Body of pancreas (tissue), 4 donors: ENCODE data around the gene IGHMBP2.

Source experiments
- POLR2A ChIP-seq, 3 donors: fragments of 450-650 bp; IDR thresholded peaks; one replicate each; pipeline ENCODE4 v1.6.1; 2016; ENCODE audit warnings: antibody characterized with exemption in 3 of 3, mild to moderate bottlenecking in 2 of 3
- TF ChIP-seq, protein P1 (sequence below), 7 experiments: fragments of 450-650 bp in 4 of 7; fragments of 200-600 bp in 3 of 7; sonication (generic) in 3 of 7; IDR thresholded peaks; one replicate each; pipeline ENCODE4 v1.5.1; 2016 to 2019; ENCODE audit warnings: antibody characterized with exemption in 7 of 7

- TF ChIP-seq, protein P1, sequence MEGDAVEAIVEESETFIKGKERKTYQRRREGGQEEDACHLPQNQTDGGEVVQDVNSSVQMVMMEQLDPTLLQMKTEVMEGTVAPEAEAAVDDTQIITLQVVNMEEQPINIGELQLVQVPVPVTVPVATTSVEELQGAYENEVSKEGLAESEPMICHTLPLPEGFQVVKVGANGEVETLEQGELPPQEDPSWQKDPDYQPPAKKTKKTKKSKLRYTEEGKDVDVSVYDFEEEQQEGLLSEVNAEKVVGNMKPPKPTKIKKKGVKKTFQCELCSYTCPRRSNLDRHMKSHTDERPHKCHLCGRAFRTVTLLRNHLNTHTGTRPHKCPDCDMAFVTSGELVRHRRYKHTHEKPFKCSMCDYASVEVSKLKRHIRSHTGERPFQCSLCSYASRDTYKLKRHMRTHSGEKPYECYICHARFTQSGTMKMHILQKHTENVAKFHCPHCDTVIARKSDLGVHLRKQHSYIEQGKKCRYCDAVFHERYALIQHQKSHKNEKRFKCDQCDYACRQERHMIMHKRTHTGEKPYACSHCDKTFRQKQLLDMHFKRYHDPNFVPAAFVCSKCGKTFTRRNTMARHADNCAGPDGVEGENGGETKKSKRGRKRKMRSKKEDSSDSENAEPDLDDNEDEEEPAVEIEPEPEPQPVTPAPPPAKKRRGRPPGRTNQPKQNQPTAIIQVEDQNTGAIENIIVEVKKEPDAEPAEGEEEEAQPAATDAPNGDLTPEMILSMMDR (IDR thresholded peaks at IDR 0.05): no peak
- TF ChIP-seq POLR2A (IDR thresholded peaks at IDR 0.05): no peak
Measured at GRCh38 chr11:68923614-68924013, 19.9 kb downstream of the IGHMBP2 start.
